BLaER1 treated with 17β-estradiol and CSF1 and Interleukin-3, amounts not matched to agents 10 nM and 100 nM (cell line): ENCODE data around the gene PNMA3.

Experiments
- H3K27ac ChIP-seq, 11 experiments: shearing (Covaris generic); formaldehyde crosslinking; 2 replicates each; pipeline ENCODE4 v1.8.1; 2022
- H3K27me3 ChIP-seq, 11 experiments: shearing (Covaris generic); formaldehyde crosslinking; 2 replicates each; pipeline ENCODE4 v1.8.1; 2022
- H3K36me3 ChIP-seq, 11 experiments: shearing (Covaris generic); formaldehyde crosslinking; 2 replicates each; pipeline ENCODE4 v1.8.1; 2022
- H3K4me1 ChIP-seq, 10 experiments: shearing (Covaris generic); formaldehyde crosslinking; 2 replicates each; pipeline ENCODE4 v1.8.1; 2022
- H3K4me2 ChIP-seq, 11 experiments: shearing (Covaris generic); formaldehyde crosslinking; 2 replicates each; pipeline ENCODE4 v1.8.1; 2022
- H3K4me3 ChIP-seq, 10 experiments: shearing (Covaris generic); formaldehyde crosslinking; 2 replicates each; pipeline ENCODE4 v1.8.1; 2022
- H3K9ac ChIP-seq, 11 experiments: shearing (Covaris generic); formaldehyde crosslinking; 2 replicates each; pipeline ENCODE4 v1.8.1; 2022
- H3K9me3 ChIP-seq, 11 experiments: shearing (Covaris generic); formaldehyde crosslinking; replicated peaks in 1 of 11; 2 replicates each; pipeline ENCODE4 v1.8.1; 2022
- H4K20me1 ChIP-seq, 11 experiments: shearing (Covaris generic); formaldehyde crosslinking; 2 replicates each; pipeline ENCODE4 v1.8.1; 2022
- Cebpa-rat ChIP-seq, 11 experiments: shearing (Covaris generic); IDR thresholded peaks; 2 replicates each; pipeline ENCODE4 v1.8.1; 2022

The PNMA3 gene

GRCh38 chrX:153032397-153033118 is 23.7 kb upstream of the PNMA3 start:
- H3K27ac ChIP-seq: peak overlapping the region; percentile 35 to 78 (median 70); a peak in 21 of 22 replicates
- H3K36me3 ChIP-seq: no peaks in the 10 kb centered on the region
- H4K20me1 ChIP-seq: no peaks in the 10 kb centered on the region
- TF ChIP-seq Cebpa-rat (IDR thresholded peaks at IDR 0.05): no peak
- peak overlapping the region; percentile 46 to 70 (median 58) for H3K4me3 ChIP-seq
- H3K4me1 ChIP-seq: peaks cover 0 to 21% (median 6%) of the 10 kb centered on the region in 10 experiments; a peak in 6 of 20 replicates
- peak overlapping the region; percentile 54 to 78 (median 68); a peak in 20 of 22 replicates for H3K9ac ChIP-seq
- H3K4me2 ChIP-seq: peak overlapping the region; percentile 64 to 83 (median 78)
- peaks cover 8 to 66% (median 36%) of the 10 kb centered on the region in 11 experiments; a peak in 20 of 22 replicates for H3K27me3 ChIP-seq
- peaks cover 28 to 64% (median 48%) of the 10 kb centered on the region in 11 experiments for H3K9me3 ChIP-seq

DNA sequence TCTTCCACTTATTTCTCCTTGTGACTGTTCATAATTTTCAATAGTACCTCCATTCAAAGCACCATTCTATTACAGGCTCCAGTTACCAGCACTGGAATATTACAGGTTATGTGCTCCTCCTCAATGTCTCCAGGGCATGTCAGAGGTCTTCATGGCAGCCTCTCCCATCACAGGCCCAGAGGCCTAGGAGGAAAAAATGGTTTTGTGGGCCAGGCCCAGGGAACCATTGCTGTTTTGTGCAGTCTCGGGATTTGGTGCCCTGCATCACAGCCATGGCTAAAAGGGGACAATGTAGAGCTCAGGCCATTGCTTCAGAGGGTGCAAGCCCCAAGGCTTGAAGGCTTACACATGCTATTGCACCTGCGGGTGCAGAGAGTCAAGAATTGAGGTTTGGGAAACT is 7.2 kb upstream of the PNMA3 start:
- H3K4me1 ChIP-seq: no peaks in the 10 kb centered on the region
- H4K20me1 ChIP-seq: no peaks in the 10 kb centered on the region
- H3K9ac ChIP-seq: no peak overlapping the region
- H3K4me2 ChIP-seq: no peak overlapping the region
- no peak for TF ChIP-seq Cebpa-rat (IDR thresholded peaks at IDR 0.05)
- H3K27me3 ChIP-seq: peaks cover 55 to 94% (median 78%) of the 10 kb centered on the region in 11 experiments
- no peak overlapping the region for H3K4me3 ChIP-seq
- peaks cover 62 to 79% (median 73%) of the 10 kb centered on the region in 11 experiments for H3K9me3 ChIP-seq
- H3K27ac ChIP-seq: no peak overlapping the region
- H3K36me3 ChIP-seq: peaks cover 0 to 4% (median 0%) of the 10 kb centered on the region in 11 experiments; a peak in 2 of 22 replicates

- no peak overlapping the region for H3K9ac ChIP-seq
- H3K9me3 ChIP-seq: peaks cover 34 to 59% (median 47%) of the 10 kb centered on the region in 11 experiments
- TF ChIP-seq Cebpa-rat (IDR thresholded peaks at IDR 0.05): no peak
- no peaks in the 10 kb centered on the region for H3K4me1 ChIP-seq
- H3K27ac ChIP-seq: no peak overlapping the region
- no peak overlapping the region for H3K4me2 ChIP-seq
- H3K36me3 ChIP-seq: peaks cover 0 to 4% (median 0%) of the 10 kb centered on the region in 11 experiments; a peak in 2 of 22 replicates
- 0 out of 22 replicates have a peak, but pooled peaks cover 0 to 4% (median 0%) of the 10 kb centered on the region in 11 experiments for H4K20me1 ChIP-seq
- H3K4me3 ChIP-seq: no peak overlapping the region
- peaks cover 49 to 92% (median 76%) of the 10 kb centered on the region in 11 experiments for H3K27me3 ChIP-seq
Observed at GRCh38 chrX:153052534-153052933, 3.7 kb upstream of the PNMA3 start.

DNA sequence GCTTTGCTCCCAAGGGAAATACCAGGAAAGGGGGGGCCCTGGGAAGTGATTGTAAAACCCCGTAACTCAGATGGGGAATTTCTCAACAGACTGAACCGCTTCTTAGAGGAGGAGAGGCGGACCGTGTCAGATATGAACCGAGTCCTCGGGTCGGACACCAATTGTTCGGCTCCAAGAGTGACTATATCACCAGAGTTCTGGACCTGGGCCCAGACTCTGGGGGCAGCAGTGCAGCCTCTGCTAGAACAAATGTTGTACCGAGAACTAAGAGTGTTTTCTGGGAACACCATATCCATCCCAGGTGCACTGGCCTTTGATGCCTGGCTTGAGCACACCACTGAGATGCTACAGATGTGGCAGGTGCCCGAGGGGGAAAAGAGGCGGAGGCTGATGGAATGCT is 1.0 kb downstream of the PNMA3 start:
- Histone ChIP-seq H4K20me1 (peaks cover 0 to 15% (median 0%) of the 10 kb centered on the region in 11 experiments; a peak in 3 of 22 replicates), H3K9ac (no peak overlapping the region), H3K27me3 (peaks cover 43 to 99% (median 86%) of the 10 kb centered on the region in 11 experiments), H3K9me3 (peaks cover 0 to 22% (median 12%) of the 10 kb centered on the region in 11 experiments; a peak in 13 of 22 replicates), H3K4me3 (no peak overlapping the region), H3K4me1 (peaks cover 0 to 14% (median 8%) of the 10 kb centered on the region in 10 experiments; a peak in 11 of 20 replicates), H3K36me3 (no peaks in the 10 kb centered on the region), H3K27ac (no peak overlapping the region), H3K4me2 (no peak overlapping the region; a peak in 1 of 22 replicates)
- TF ChIP-seq Cebpa-rat (IDR thresholded peaks at IDR 0.05): no peak

- Histone ChIP-seq H4K20me1 (peaks cover 0 to 15% (median 0%) of the 10 kb centered on the region in 11 experiments; a peak in 3 of 22 replicates), H3K36me3 (no peaks in the 10 kb centered on the region), H3K4me2 (peak overlapping the region in 5 of 11 experiments; percentile 11 to 22 (median 14); a peak in 2 of 22 replicates), H3K27ac (no peak overlapping the region), H3K9ac (no peak overlapping the region), H3K27me3 (peaks cover 55 to 99% (median 88%) of the 10 kb centered on the region in 11 experiments), H3K9me3 (peaks cover 0 to 22% (median 12%) of the 10 kb centered on the region in 11 experiments; a peak in 13 of 22 replicates), H3K4me3 (no peak overlapping the region), H3K4me1 (peaks cover 0 to 14% (median 8%) of the 10 kb centered on the region in 10 experiments; a peak in 11 of 20 replicates)
- no peak for TF ChIP-seq Cebpa-rat (IDR thresholded peaks at IDR 0.05)
Observed at GRCh38 chrX:153059191-153060094, 3.2 kb downstream of the PNMA3 start.

DNA sequence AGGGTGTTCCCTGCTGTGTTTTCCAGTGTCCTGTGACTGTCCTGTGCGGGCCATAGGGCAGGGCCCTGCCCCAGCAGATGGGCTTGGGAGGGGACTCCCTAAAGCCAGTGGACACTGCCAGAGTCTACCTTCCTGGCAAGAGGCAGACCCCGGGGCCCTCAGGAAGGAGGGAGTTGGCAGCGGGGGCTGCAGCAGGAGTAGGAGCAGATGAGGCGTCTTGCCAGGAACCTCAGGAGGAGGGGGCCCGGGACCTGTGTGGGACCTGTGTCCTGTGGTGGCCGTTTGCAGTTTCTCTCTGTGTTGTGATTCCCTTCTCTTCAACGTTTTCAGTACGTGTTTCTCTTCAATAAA is 3.8 kb downstream of the PNMA3 start:
- Histone ChIP-seq H3K27ac (no peak overlapping the region), H3K9ac (no peak overlapping the region), H3K4me3 (no peak overlapping the region), H3K36me3 (no peaks in the 10 kb centered on the region), H3K4me1 (peaks cover 0 to 14% (median 8%) of the 10 kb centered on the region in 10 experiments; a peak in 11 of 20 replicates), H3K4me2 (peak overlapping the region in 2 of 11 experiments; percentile 14 to 22; a peak in 1 of 22 replicates), H4K20me1 (peaks cover 0 to 11% (median 0%) of the 10 kb centered on the region in 11 experiments; a peak in 3 of 22 replicates), H3K9me3 (peaks cover 0 to 22% (median 12%) of the 10 kb centered on the region in 11 experiments; a peak in 13 of 22 replicates), H3K27me3 (peaks cover 56 to 96% (median 84%) of the 10 kb centered on the region in 11 experiments)
- no peak for TF ChIP-seq Cebpa-rat (IDR thresholded peaks at IDR 0.05)

GRCh38 chrX:153061732-153062131 is 5.5 kb downstream of the PNMA3 start:
- Histone ChIP-seq H3K4me2 (peak overlapping the region in 4 of 11 experiments; percentile 14 to 25 (median 18); a peak in 7 of 22 replicates), H3K4me1 (peaks cover 0 to 14% (median 8%) of the 10 kb centered on the region in 10 experiments; a peak in 11 of 20 replicates), H4K20me1 (peaks cover 0 to 11% (median 0%) of the 10 kb centered on the region in 11 experiments; a peak in 3 of 22 replicates), H3K36me3 (no peaks in the 10 kb centered on the region), H3K4me3 (no peak overlapping the region), H3K27me3 (peaks cover 51 to 89% (median 79%) of the 10 kb centered on the region in 11 experiments), H3K27ac (0 out of 22 replicates have a peak overlapping the region, but pooled peaks of 1 of the 11 experiments have one; percentile 1), H3K9me3 (peaks cover 0 to 14% (median 8%) of the 10 kb centered on the region in 11 experiments; a peak in 12 of 22 replicates), H3K9ac (no peak overlapping the region)
- no peak for TF ChIP-seq Cebpa-rat (IDR thresholded peaks at IDR 0.05)

GRCh38 chrX:153063315-153063714 is 7.0 kb downstream of the PNMA3 start:
- no peak for TF ChIP-seq Cebpa-rat (IDR thresholded peaks at IDR 0.05)
- peaks cover 0 to 14% (median 8%) of the 10 kb centered on the region in 10 experiments; a peak in 11 of 20 replicates for H3K4me1 ChIP-seq
- no peak overlapping the region for H3K4me3 ChIP-seq

More at GRCh38 chrX:153063315-153063714, 7.0 kb downstream of the PNMA3 start:
- Histone ChIP-seq H3K27me3 (peaks cover 38 to 73% (median 63%) of the 10 kb centered on the region in 11 experiments), H4K20me1 (peaks cover 0 to 6% (median 0%) of the 10 kb centered on the region in 11 experiments; a peak in 3 of 22 replicates), H3K36me3 (no peaks in the 10 kb centered on the region), H3K27ac (no peak overlapping the region), H3K9ac (no peak overlapping the region), H3K4me2 (no peak overlapping the region), H3K9me3 (no peaks in the 10 kb centered on the region)
